ENCODE data around the gene WIPF2. TPM values are rescaled to one million over a fixed set of nuclear protein-coding genes. Genes with fewer than 3 reads are reported as not detected.

WIPF2 gene
- total RNA-seq, 1 donor from 2014 or later: 5.7 TPM

DNA sequence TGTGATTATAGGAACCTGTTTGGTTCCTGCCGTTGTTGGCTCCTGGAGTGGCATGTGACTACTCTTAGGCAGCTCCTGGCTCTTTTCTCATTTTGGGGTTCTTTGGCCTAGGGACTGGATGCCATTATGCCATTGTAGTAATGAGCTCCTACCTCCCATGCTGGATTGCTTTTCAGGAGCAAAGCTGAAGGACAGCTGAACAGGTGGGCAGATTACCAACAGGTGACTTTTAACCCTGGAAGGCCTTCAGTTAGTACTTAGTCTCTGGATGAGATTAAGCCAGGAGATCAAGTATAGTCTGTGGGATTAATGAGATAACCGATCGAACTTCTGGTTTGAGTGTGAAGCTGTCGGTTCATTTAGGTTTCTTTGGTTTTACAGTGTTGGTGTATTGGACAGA lies 25.2 kb downstream of the WIPF2 start:
- Histone ChIP-seq H3K9ac (ENCODE audit: low read depth in 1 of 3, low read length in 3 of 3) (peak overlapping the region in 1 of 3 donors; percentile 0), H3K9me3 (ENCODE audit: control insufficient read depth in 3 of 3, low read length in 3 of 3) (no peaks in the 10 kb centered on the region), H3K36me3 (ENCODE audit: control insufficient read depth in 3 of 3, insufficient read depth in 3 of 3, low read length in 3 of 3) (no peaks in the 10 kb centered on the region), H3K4me1 (ENCODE audit: control insufficient read depth in 3 of 3, insufficient read depth in 3 of 3, low read length in 3 of 3) (peaks cover 0 to 3% (median 2%) of the 10 kb centered on the region in 3 donors), H3K27me3 (ENCODE audit: control insufficient read depth in 3 of 3, insufficient read depth in 3 of 3, low read length in 3 of 3) (no peaks in the 10 kb centered on the region), H3K4me3 (ENCODE audit: low read length in 3 of 3) (no peak overlapping the region), H3K27ac (ENCODE audit: low read depth, low read length) (no peak overlapping the region)

- H3K27ac ChIP-seq (ENCODE audit: low read depth, low read length): no peak overlapping the region
- H3K9me3 ChIP-seq (ENCODE audit: control insufficient read depth in 3 of 3, low read length in 3 of 3): no peaks in the 10 kb centered on the region
- H3K4me1 ChIP-seq (ENCODE audit: control insufficient read depth in 3 of 3, insufficient read depth in 3 of 3, low read length in 3 of 3): peaks cover 8 to 13% (median 9%) of the 10 kb centered on the region in 3 donors
- no peak overlapping the region for H3K4me3 ChIP-seq (ENCODE audit: low read length in 3 of 3)
- no peak overlapping the region for H3K9ac ChIP-seq (ENCODE audit: low read depth in 1 of 3, low read length in 3 of 3)
- H3K27me3 ChIP-seq (ENCODE audit: control insufficient read depth in 3 of 3, insufficient read depth in 3 of 3, low read length in 3 of 3): no peaks in the 10 kb centered on the region
- H3K36me3 ChIP-seq (ENCODE audit: control insufficient read depth in 3 of 3, insufficient read depth in 3 of 3, low read length in 3 of 3): no peaks in the 10 kb centered on the region
These were observed 28.9 kb downstream of the WIPF2 start for GRCh38 chr17:40247926-40248495.

GRCh38 chr17:40248507-40248906 lies 29.4 kb downstream of the WIPF2 start:
- Histone ChIP-seq H3K27ac (ENCODE audit: low read depth, low read length) (no peak overlapping the region), H3K4me1 (ENCODE audit: control insufficient read depth in 3 of 3, insufficient read depth in 3 of 3, low read length in 3 of 3) (peaks cover 8 to 13% (median 9%) of the 10 kb centered on the region in 3 donors), H3K4me3 (ENCODE audit: low read length in 3 of 3) (no peak overlapping the region), H3K27me3 (ENCODE audit: control insufficient read depth in 3 of 3, insufficient read depth in 3 of 3, low read length in 3 of 3) (no peaks in the 10 kb centered on the region), H3K9me3 (ENCODE audit: control insufficient read depth in 3 of 3, low read length in 3 of 3) (no peaks in the 10 kb centered on the region), H3K36me3 (ENCODE audit: control insufficient read depth in 3 of 3, insufficient read depth in 3 of 3, low read length in 3 of 3) (no peaks in the 10 kb centered on the region), H3K9ac (ENCODE audit: low read depth in 1 of 3, low read length in 3 of 3) (no peak overlapping the region)

DNA sequence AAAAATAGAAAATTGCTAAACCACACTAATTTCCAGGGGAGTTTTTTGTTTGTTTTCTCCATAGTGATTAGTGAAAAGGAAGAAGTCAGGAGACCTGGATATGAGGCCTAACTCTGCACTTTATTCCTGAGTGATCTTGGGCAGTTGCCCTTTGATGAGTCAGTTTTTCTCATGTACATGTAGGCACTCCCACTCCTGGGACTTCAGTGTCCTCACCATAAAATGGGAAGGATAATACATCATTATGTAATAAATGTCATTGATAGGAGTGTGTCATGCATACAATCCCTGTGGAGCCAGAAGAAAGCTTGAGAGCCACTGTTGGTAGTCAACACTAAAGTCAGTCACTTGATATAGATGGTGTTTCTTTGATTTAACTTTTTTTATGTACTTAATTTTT lies 32.5 kb downstream of the WIPF2 start:
- H3K27me3 ChIP-seq (ENCODE audit: control insufficient read depth in 3 of 3, insufficient read depth in 3 of 3, low read length in 3 of 3): no peaks in the 10 kb centered on the region
- H3K4me1 ChIP-seq (ENCODE audit: control insufficient read depth in 3 of 3, insufficient read depth in 3 of 3, low read length in 3 of 3): peaks cover 6 to 10% (median 9%) of the 10 kb centered on the region in 3 donors
- H3K9ac ChIP-seq (ENCODE audit: low read depth in 1 of 3, low read length in 3 of 3): no peak overlapping the region
- H3K4me3 ChIP-seq (ENCODE audit: low read length in 3 of 3): no peak overlapping the region
- H3K9me3 ChIP-seq (ENCODE audit: control insufficient read depth in 3 of 3, low read length in 3 of 3): no peaks in the 10 kb centered on the region
- peak overlapping the region; percentile 46 for H3K27ac ChIP-seq (ENCODE audit: low read depth, low read length)
- peaks cover 0 to 5% (median 0%) of the 10 kb centered on the region in 3 donors for H3K36me3 ChIP-seq (ENCODE audit: control insufficient read depth in 3 of 3, insufficient read depth in 3 of 3, low read length in 3 of 3)

DNA sequence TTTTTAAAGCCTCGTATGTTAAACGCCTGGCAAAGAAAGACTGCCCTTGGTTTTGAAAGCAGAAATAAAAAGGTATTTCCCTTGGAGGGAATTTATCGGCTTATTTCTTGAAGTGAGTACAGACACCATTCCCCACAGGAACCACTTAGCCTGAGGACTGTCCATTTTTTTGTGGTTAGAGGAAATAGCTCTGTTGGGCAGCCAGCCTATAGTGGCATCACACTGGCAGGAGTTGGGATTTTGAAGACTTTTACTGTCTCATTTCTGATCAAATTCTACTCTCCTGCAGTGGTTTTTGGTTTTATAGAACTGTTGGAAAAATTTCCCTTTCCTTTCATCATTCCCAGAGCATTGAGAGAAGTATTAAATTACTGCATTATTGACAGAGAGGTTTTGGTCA lies 34.5 kb downstream of the WIPF2 start:
- Histone ChIP-seq H3K4me3 (ENCODE audit: low read length in 3 of 3) (no peak overlapping the region), H3K9ac (ENCODE audit: low read depth in 1 of 3, low read length in 3 of 3) (no peak overlapping the region), H3K27me3 (ENCODE audit: control insufficient read depth in 3 of 3, insufficient read depth in 3 of 3, low read length in 3 of 3) (no peaks in the 10 kb centered on the region), H3K36me3 (ENCODE audit: control insufficient read depth in 3 of 3, insufficient read depth in 3 of 3, low read length in 3 of 3) (peaks cover 2 to 17% (median 8%) of the 10 kb centered on the region in 3 donors), H3K9me3 (ENCODE audit: control insufficient read depth in 3 of 3, low read length in 3 of 3) (no peaks in the 10 kb centered on the region), H3K27ac (ENCODE audit: low read depth, low read length) (no peak overlapping the region), H3K4me1 (ENCODE audit: control insufficient read depth in 3 of 3, insufficient read depth in 3 of 3, low read length in 3 of 3) (peaks cover 6 to 10% (median 9%) of the 10 kb centered on the region in 3 donors)

DNA sequence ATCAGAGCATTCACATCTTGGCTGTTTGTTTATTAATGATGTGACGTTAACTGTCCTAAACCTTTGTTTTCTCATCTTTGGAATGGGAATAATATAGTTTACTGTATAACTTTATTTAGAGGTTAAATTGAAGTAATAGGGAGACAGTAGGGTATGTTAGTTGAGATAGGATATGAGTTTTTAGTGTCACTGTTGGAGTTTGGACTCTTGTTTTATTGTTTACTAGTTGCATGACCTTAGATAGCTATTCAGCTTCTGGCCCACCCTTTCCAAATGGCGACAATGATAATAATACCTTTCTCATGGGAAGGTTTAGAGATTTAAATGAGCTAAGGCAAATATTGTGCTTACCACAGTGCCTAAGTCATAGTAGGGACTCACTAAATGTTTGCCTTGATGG lies 40.4 kb downstream of the WIPF2 start:
- Histone ChIP-seq H3K9me3 (ENCODE audit: control insufficient read depth in 3 of 3, low read length in 3 of 3) (no peaks in the 10 kb centered on the region), H3K27ac (ENCODE audit: low read depth, low read length) (no peak overlapping the region), H3K36me3 (ENCODE audit: control insufficient read depth in 3 of 3, insufficient read depth in 3 of 3, low read length in 3 of 3) (peaks cover 19 to 42% (median 35%) of the 10 kb centered on the region in 3 donors), H3K27me3 (ENCODE audit: control insufficient read depth in 3 of 3, insufficient read depth in 3 of 3, low read length in 3 of 3) (no peaks in the 10 kb centered on the region), H3K4me3 (ENCODE audit: low read length in 3 of 3) (no peak overlapping the region), H3K4me1 (ENCODE audit: control insufficient read depth in 3 of 3, insufficient read depth in 3 of 3, low read length in 3 of 3) (no peaks in the 10 kb centered on the region), H3K9ac (ENCODE audit: low read depth in 1 of 3, low read length in 3 of 3) (no peak overlapping the region)

GRCh38 chr17:40260528-40260927 lies 41.4 kb downstream of the WIPF2 start:
- no peak overlapping the region for H3K4me3 ChIP-seq (ENCODE audit: low read length in 3 of 3)
- H3K27me3 ChIP-seq (ENCODE audit: control insufficient read depth in 3 of 3, insufficient read depth in 3 of 3, low read length in 3 of 3): no peaks in the 10 kb centered on the region
- no peak overlapping the region for H3K9ac ChIP-seq (ENCODE audit: low read depth in 1 of 3, low read length in 3 of 3)
- peaks cover 27 to 51% (median 45%) of the 10 kb centered on the region in 3 donors for H3K36me3 ChIP-seq (ENCODE audit: control insufficient read depth in 3 of 3, insufficient read depth in 3 of 3, low read length in 3 of 3)
- no peak overlapping the region for H3K27ac ChIP-seq (ENCODE audit: low read depth, low read length)
- H3K9me3 ChIP-seq (ENCODE audit: control insufficient read depth in 3 of 3, low read length in 3 of 3): no peaks in the 10 kb centered on the region
- no peaks in the 10 kb centered on the region for H3K4me1 ChIP-seq (ENCODE audit: control insufficient read depth in 3 of 3, insufficient read depth in 3 of 3, low read length in 3 of 3)

DNA sequence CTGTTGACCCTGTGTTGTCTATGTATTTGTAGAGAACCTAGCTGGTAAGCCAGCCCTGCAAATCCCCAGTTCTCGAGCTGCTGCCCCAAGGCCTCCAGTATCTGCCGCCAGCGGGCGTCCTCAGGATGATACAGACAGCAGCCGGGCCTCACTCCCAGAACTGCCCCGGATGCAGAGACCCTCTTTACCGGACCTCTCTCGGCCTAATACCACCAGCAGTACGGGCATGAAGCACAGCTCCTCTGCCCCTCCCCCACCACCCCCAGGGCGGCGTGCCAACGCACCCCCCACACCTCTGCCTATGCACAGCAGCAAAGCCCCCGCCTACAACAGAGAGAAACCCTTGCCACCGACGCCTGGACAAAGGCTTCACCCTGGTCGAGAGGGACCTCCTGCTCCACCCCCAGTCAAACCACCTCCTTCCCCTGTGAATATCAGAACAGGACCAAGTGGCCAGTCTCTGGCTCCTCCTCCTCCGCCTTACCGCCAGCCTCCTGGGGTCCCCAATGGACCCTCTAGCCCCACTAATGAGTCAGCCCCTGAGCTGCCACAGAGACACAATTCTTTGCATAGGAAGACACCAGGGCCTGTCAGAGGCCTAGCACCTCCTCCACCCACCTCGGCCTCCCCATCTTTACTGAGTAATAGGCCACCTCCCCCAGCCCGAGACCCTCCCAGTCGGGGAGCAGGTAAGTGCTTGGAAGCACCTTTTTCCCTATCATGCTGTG lies 45.5 kb downstream of the WIPF2 start:
- Histone ChIP-seq H3K27ac (ENCODE audit: low read depth, low read length) (no peak overlapping the region), H3K27me3 (ENCODE audit: control insufficient read depth in 3 of 3, insufficient read depth in 3 of 3, low read length in 3 of 3) (no peaks in the 10 kb centered on the region), H3K4me1 (ENCODE audit: control insufficient read depth in 3 of 3, insufficient read depth in 3 of 3, low read length in 3 of 3) (no peaks in the 10 kb centered on the region), H3K9ac (ENCODE audit: low read depth in 1 of 3, low read length in 3 of 3) (no peak overlapping the region), H3K4me3 (ENCODE audit: low read length in 3 of 3) (no peak overlapping the region), H3K9me3 (ENCODE audit: control insufficient read depth in 3 of 3, low read length in 3 of 3) (no peaks in the 10 kb centered on the region), H3K36me3 (ENCODE audit: control insufficient read depth in 3 of 3, insufficient read depth in 3 of 3, low read length in 3 of 3) (peaks cover 27 to 50% (median 46%) of the 10 kb centered on the region in 3 donors)

GRCh38 chr17:40265337-40265736 lies 46.2 kb downstream of the WIPF2 start:
- H3K27ac ChIP-seq (ENCODE audit: low read depth, low read length): no peak overlapping the region
- no peaks in the 10 kb centered on the region for H3K9me3 ChIP-seq (ENCODE audit: control insufficient read depth in 3 of 3, low read length in 3 of 3)
- H3K4me3 ChIP-seq (ENCODE audit: low read length in 3 of 3): no peak overlapping the region
- H3K36me3 ChIP-seq (ENCODE audit: control insufficient read depth in 3 of 3, insufficient read depth in 3 of 3, low read length in 3 of 3): peaks cover 28 to 50% (median 42%) of the 10 kb centered on the region in 3 donors
- H3K27me3 ChIP-seq (ENCODE audit: control insufficient read depth in 3 of 3, insufficient read depth in 3 of 3, low read length in 3 of 3): no peaks in the 10 kb centered on the region
- H3K9ac ChIP-seq (ENCODE audit: low read depth in 1 of 3, low read length in 3 of 3): no peak overlapping the region
- no peaks in the 10 kb centered on the region for H3K4me1 ChIP-seq (ENCODE audit: control insufficient read depth in 3 of 3, insufficient read depth in 3 of 3, low read length in 3 of 3)

- no peaks in the 10 kb centered on the region for H3K27me3 ChIP-seq (ENCODE audit: control insufficient read depth in 3 of 3, insufficient read depth in 3 of 3, low read length in 3 of 3)
- peaks cover 24 to 49% (median 36%) of the 10 kb centered on the region in 3 donors for H3K36me3 ChIP-seq (ENCODE audit: control insufficient read depth in 3 of 3, insufficient read depth in 3 of 3, low read length in 3 of 3)
- no peak overlapping the region for H3K9ac ChIP-seq (ENCODE audit: low read depth in 1 of 3, low read length in 3 of 3)
- no peaks in the 10 kb centered on the region for H3K9me3 ChIP-seq (ENCODE audit: control insufficient read depth in 3 of 3, low read length in 3 of 3)
- no peak overlapping the region for H3K4me3 ChIP-seq (ENCODE audit: low read length in 3 of 3)
- no peak overlapping the region for H3K27ac ChIP-seq (ENCODE audit: low read depth, low read length)
- no peaks in the 10 kb centered on the region for H3K4me1 ChIP-seq (ENCODE audit: control insufficient read depth in 3 of 3, insufficient read depth in 3 of 3, low read length in 3 of 3)
These were observed 47.8 kb downstream of the WIPF2 start for GRCh38 chr17:40266882-40267281.

Measured in skeletal muscle tissue (tissue), 4 donors.